ENCODE results near the gene ARL16. TPM values are rescaled to one million over a fixed set of nuclear protein-coding genes. Genes with fewer than 3 reads are reported as not detected.

ARL16 gene
- total RNA-seq, 2 donors from 2014 or later = 10.5 to 34.0 TPM

- Mint-ChIP-seq H3K36me3 (ENCODE audit: low read depth) (no peaks in the 10 kb centered on the region), H3K4me1 (peaks cover 8% of the 10 kb centered on the region), H3K27ac (no peak overlapping the region), H3K4me3 (no peak overlapping the region), H3K27me3 (no peaks in the 10 kb centered on the region)
- no peak for ATAC-seq
- H3K9me3 ChIP-seq (ENCODE audit: control insufficient read depth, low read length, poor library complexity, severe bottlenecking) = no peaks in the 10 kb centered on the region
- DNase-seq = no peak
These were observed 32.5 kb upstream of the ARL16 start for GRCh38 chr17:81715872-81716673.

GRCh38 chr17:81715107-81715871 lies 31.7 kb upstream of the ARL16 start:
- H3K27me3 Mint-ChIP-seq = no peaks in the 10 kb centered on the region
- H3K27ac Mint-ChIP-seq = no peak overlapping the region
- H3K9me3 ChIP-seq (ENCODE audit: control insufficient read depth, low read length, poor library complexity, severe bottlenecking) = no peaks in the 10 kb centered on the region
- ATAC-seq (no peak), DNase-seq (no peak)
- peaks cover 8% of the 10 kb centered on the region for H3K4me1 Mint-ChIP-seq
- H3K36me3 Mint-ChIP-seq (ENCODE audit: low read depth) = no peaks in the 10 kb centered on the region
- H3K4me3 Mint-ChIP-seq = no peak overlapping the region

GRCh38 chr17:81714412-81715106 lies 31.0 kb upstream of the ARL16 start:
- ATAC-seq = no peak
- H3K9me3 ChIP-seq (ENCODE audit: control insufficient read depth, low read length, poor library complexity, severe bottlenecking) = no peaks in the 10 kb centered on the region
- no peak for DNase-seq
- no peak overlapping the region for H3K27ac Mint-ChIP-seq
- H3K4me1 Mint-ChIP-seq = peaks cover 8% of the 10 kb centered on the region
- H3K4me3 Mint-ChIP-seq = no peak overlapping the region
- no peaks in the 10 kb centered on the region for H3K36me3 Mint-ChIP-seq (ENCODE audit: low read depth)
- H3K27me3 Mint-ChIP-seq = no peaks in the 10 kb centered on the region

GRCh38 chr17:81713556-81714411 lies 30.2 kb upstream of the ARL16 start:
- ATAC-seq = no peak

GRCh38 chr17:81713004-81713555 lies 29.5 kb upstream of the ARL16 start:
- Mint-ChIP-seq H3K36me3 (ENCODE audit: low read depth) (no peaks in the 10 kb centered on the region), H3K4me3 (peak overlapping the region; percentile 87), H3K27ac (no peak overlapping the region), H3K4me1 (peaks cover 8% of the 10 kb centered on the region), H3K27me3 (no peaks in the 10 kb centered on the region)
- ATAC-seq (no peak), DNase-seq (no peak)
- no peaks in the 10 kb centered on the region for H3K9me3 ChIP-seq (ENCODE audit: control insufficient read depth, low read length, poor library complexity, severe bottlenecking)

More at GRCh38 chr17:81713556-81714411, 30.2 kb upstream of the ARL16 start:
- Mint-ChIP-seq H3K27me3 (no peaks in the 10 kb centered on the region), H3K4me1 (peaks cover 8% of the 10 kb centered on the region), H3K4me3 (no peak overlapping the region), H3K27ac (no peak overlapping the region), H3K36me3 (ENCODE audit: low read depth) (no peaks in the 10 kb centered on the region)
- DNase-seq = no peak
- no peaks in the 10 kb centered on the region for H3K9me3 ChIP-seq (ENCODE audit: control insufficient read depth, low read length, poor library complexity, severe bottlenecking)

DNA sequence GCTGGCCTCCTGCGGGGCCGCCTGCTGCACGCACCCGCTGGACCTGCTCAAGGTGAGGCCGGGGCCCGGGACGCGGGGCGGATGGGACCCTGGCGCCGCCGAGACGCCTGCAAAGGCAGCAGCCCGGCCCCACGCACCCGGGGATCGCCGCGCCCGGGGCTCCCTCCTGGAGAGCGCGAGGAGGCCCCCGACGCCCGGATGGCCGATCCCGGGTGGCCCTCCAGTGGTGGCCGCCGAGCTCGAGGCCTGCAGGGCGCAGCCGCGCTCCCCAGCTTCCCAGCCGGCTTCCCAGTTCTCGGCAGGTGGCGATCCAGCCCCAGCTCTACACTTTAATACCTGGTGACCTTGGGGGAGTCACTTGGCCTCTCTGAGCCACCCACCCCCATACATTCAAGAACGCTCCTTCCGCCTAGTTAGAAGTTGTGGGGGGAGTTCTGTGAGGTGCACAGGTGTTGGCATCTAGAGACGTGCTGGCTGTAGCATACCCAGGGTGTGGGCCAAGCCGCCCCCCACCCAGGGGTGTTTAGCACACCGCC lies 28.9 kb upstream of the ARL16 start:
- DNase-seq (no peak), ATAC-seq (peak; percentile 22)
- Mint-ChIP-seq H3K36me3 (ENCODE audit: low read depth) (no peaks in the 10 kb centered on the region), H3K27me3 (no peaks in the 10 kb centered on the region), H3K27ac (no peak overlapping the region), H3K4me1 (peaks cover 8% of the 10 kb centered on the region), H3K4me3 (peak overlapping the region; percentile 87)
- no peaks in the 10 kb centered on the region for H3K9me3 ChIP-seq (ENCODE audit: control insufficient read depth, low read length, poor library complexity, severe bottlenecking)

- H3K4me1 Mint-ChIP-seq = peaks cover 8% of the 10 kb centered on the region
- ATAC-seq = peak; percentile 90
- no peaks in the 10 kb centered on the region for H3K9me3 ChIP-seq (ENCODE audit: control insufficient read depth, low read length, poor library complexity, severe bottlenecking)
- no peaks in the 10 kb centered on the region for H3K27me3 Mint-ChIP-seq
- no peaks in the 10 kb centered on the region for H3K36me3 Mint-ChIP-seq (ENCODE audit: low read depth)
- peak within 1 kb of the TSS; percentile 67 for H3K27ac Mint-ChIP-seq
- peak; percentile 68 to 79 (median 73) for DNase-seq
- peak within 1 kb of the TSS; percentile 87 for H3K4me3 Mint-ChIP-seq
These were observed 28.3 kb upstream of the ARL16 start, which contains the start of gene SLC25A10 for GRCh38 chr17:81711814-81712467. Gene SLC25A10, plus strand, starts transcription at chr17:81712284. Its CDS starts 143 bp downstream, at chr17:81712427.

DNA sequence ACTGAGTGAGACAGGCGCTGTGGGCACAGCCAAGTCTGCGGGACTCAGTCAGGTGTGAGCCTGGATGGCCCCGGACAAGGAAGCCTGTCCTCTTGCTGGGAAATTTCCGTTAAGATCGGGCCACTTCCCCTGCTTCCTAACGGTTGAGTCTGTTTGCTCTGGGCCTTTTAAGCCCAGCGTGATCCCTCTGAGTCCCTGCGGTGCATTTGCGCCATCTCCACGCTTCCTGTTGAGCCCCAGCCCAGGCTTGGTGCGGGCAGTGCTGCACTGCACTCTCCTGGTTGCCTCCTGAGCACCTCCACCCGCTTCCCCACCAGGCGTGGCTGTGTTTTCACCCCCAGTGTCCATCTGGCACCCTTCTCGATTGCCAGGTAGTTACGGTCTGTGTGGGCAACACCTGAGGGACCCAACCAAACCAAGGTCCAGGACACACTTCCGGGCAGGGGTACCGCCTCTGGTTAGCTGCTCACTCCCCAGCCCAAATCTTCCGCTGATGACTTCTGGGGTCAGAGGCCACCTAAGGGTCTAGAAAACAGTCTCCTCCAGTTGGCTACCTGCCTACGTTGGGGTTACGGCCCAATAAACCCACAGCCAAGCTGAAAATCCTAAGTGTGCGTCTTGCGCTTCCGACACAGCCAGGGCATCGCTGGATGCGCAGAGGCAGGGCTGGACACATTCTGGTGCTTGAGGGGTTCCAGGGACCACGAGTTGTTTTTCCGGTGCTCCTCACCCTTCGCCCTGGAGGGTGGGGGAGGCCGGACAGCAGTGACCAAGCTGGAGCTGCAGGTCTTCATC lies 27.1 kb upstream of the ARL16 start:
- Mint-ChIP-seq H3K27me3 (no peaks in the 10 kb centered on the region), H3K4me1 (peaks cover 11% of the 10 kb centered on the region), H3K4me3 (peak overlapping the region; percentile 77), H3K27ac (peak overlapping the region; percentile 67), H3K36me3 (ENCODE audit: low read depth) (peaks cover 2% of the 10 kb centered on the region)
- ATAC-seq (no peak), DNase-seq (no peak)
- H3K9me3 ChIP-seq (ENCODE audit: control insufficient read depth, low read length, poor library complexity, severe bottlenecking) = no peaks in the 10 kb centered on the region

GRCh38 chr17:81708739-81709185 lies 25.2 kb upstream of the ARL16 start:
- Mint-ChIP-seq H3K27me3 (no peaks in the 10 kb centered on the region), H3K4me3 (no peak overlapping the region), H3K36me3 (ENCODE audit: low read depth) (peaks cover 2% of the 10 kb centered on the region), H3K27ac (no peak overlapping the region), H3K4me1 (peaks cover 14% of the 10 kb centered on the region)
- no peak for DNase-seq
- H3K9me3 ChIP-seq (ENCODE audit: control insufficient read depth, low read length, poor library complexity, severe bottlenecking) = no peaks in the 10 kb centered on the region
- ATAC-seq = no peak

DNA sequence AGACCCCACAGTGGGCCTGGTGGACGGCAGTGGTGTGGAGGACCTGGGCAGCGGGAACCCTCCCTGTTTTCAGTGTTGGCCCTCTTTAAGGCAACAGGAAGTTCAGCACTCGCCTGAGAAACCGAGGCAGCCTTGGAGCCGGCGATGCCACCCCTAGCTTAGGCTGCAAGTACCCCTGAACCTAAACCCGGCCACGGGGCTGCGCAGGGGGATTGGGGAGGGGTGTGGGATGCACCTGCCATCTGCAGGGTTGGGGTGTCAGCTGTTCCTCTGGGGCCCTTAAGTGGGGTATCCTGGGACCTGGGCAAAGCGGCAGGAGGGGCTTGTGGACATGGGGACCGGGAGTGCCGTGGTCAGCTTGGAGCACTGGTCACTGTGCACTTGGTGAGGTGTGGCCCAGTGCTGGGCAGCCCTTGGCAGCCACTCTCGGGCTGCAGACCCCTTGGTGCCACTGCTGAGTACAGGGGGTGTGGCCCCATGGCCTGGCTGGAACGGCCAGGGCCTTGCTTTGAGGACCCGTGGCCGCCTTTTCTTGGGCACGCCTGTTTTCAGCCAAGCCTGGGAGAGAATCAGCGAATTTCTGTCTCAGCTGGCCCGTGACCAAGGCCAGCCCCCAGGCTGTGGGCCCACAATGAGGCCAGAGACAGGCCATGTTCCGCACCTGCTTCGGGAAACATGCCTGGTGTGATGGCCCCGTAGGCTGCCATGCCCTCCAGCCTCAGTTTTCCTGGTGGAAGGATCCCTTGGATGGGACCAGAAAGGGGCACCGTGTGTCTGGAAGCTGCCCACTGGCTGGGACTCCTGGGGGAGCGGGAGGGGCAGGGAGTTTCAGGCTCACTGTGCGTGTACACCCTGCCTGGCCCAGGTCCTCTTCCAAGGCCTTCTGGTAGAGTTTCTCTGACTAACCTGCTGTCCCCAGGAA lies 24.4 kb upstream of the ARL16 start:
- Mint-ChIP-seq H3K27ac (no peak overlapping the region), H3K27me3 (no peaks in the 10 kb centered on the region), H3K4me3 (no peak overlapping the region), H3K36me3 (ENCODE audit: low read depth) (peaks cover 2% of the 10 kb centered on the region), H3K4me1 (peaks cover 14% of the 10 kb centered on the region)
- H3K9me3 ChIP-seq (ENCODE audit: control insufficient read depth, low read length, poor library complexity, severe bottlenecking) = no peaks in the 10 kb centered on the region
- DNase-seq (no peak), ATAC-seq (no peak)

Data from T-helper 17 cell (primary cell).